ENCODE measurements around the gene EFHD1. TPM values are rescaled to one million over a fixed set of nuclear protein-coding genes. Genes with fewer than 3 reads are reported as not detected.
"Not testable (repeated sequence)": the region's sequence is repeated elsewhere in the genome, so short reads cannot be mapped to it uniquely, and the experiment has no call there.

Gene EFHD1
- total RNA-seq, 1 experiment from 2014 or later: 0.10 TPM

- DNase-seq (ENCODE audit: extremely low read depth, low read depth): no peak
These were observed 19.8 kb upstream of the EFHD1 start for GRCh38 chr2:232613538-232614134.

DNA sequence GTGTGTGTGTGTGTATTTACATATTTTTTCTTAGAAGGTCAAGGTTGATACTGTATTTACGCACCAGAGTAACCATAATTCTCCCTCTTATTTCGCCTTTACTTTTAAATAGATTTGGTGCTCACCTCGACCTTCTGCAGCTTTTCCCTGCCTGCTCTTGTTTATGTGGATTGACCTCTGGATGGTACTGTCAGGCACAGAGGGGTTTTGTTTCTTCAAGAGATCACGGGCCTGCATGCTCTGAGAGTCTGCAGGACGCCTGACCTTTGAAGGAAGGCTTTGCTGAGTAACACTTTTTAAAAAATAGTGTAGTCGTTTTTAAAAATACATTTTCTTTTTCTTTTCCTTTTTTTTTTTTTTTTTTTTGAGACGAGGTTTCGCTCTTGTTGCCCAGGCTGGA, 18.1 kb upstream of the EFHD1 start:
- DNase-seq (ENCODE audit: extremely low read depth, low read depth): no peak

DNA sequence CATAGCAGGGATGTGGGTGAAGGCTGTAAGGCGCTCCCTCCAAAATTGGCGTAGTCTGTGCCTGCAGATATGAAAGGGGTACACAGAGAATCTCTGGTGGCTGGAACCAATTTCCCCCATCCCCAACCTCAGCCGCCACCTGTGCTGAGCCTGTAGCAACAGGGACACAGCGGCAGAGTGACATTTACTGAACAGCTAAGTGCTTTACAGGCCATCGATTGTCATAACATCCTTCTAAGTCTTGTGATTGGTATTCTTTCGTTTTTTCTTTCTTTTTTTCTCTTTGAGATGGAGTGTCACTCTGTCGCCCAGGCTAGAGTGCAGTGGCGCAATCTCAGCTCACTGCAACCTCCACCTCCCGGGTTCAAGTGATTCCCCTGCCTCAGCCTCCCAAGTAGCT, 12.2 kb upstream of the EFHD1 start:
- no peak for DNase-seq (ENCODE audit: extremely low read depth, low read depth)

GRCh38 chr2:232622563-232622962, 10.8 kb upstream of the EFHD1 start:
- no peak for DNase-seq (ENCODE audit: extremely low read depth, low read depth)

GRCh38 chr2:232623768-232624765, 9.3 kb upstream of the EFHD1 start:
- DNase-seq (ENCODE audit: extremely low read depth, low read depth): no peak

- no peak for DNase-seq (ENCODE audit: extremely low read depth, low read depth)
These were observed 6.8 kb upstream of the EFHD1 start for GRCh38 chr2:232626584-232626983.

DNA sequence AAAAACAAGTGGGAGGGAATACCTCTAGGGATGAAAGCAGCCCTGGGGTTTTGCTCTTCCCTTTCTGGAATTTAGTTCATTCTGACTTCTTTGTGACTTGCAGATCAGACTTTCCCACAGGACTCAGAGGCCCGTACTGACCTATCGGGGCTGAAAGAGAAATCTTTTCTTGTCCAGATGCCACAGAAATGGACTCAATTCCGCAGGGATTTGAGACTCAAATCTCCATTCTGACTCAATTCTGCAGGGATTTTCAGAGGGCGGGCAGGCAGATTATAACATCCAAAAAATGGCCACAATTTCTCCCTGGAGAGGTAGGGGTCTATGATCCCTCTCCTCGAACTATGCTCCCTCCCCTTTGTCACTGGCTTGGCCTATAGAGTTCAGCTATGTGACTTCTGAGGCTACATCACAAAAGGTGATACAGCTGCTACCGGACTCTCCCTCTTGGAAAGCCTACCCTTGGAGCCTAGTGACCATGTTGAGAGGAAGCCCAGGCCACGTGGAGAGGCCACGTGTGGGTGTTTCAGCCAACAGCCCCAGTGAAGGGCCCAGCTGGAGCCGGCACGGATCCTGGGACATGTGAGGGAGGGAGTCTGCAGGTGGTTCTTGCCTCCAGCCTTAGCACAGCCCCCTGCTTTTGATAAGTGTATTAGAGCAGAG, 4.8 kb upstream of the EFHD1 start:
- DNase-seq (ENCODE audit: extremely low read depth, low read depth): no peak

DNA sequence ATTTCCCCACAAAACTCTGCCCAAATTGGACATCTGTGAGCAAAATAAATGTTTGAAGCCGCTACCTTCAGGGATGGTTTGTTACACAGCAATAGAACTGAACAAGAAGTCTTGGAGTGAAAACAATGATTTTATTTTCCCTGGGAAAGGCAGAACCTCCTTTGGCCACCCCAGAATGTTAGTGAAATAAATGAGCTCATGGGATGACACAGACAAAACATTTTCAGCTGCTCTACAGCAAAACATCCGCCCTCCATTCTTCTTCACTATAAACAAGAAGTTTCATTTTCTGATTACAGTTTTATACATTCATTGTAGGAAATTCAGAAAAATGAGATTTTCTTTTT, 4.3 kb upstream of the EFHD1 start:
- no peak for DNase-seq (ENCODE audit: extremely low read depth, low read depth)

DNA sequence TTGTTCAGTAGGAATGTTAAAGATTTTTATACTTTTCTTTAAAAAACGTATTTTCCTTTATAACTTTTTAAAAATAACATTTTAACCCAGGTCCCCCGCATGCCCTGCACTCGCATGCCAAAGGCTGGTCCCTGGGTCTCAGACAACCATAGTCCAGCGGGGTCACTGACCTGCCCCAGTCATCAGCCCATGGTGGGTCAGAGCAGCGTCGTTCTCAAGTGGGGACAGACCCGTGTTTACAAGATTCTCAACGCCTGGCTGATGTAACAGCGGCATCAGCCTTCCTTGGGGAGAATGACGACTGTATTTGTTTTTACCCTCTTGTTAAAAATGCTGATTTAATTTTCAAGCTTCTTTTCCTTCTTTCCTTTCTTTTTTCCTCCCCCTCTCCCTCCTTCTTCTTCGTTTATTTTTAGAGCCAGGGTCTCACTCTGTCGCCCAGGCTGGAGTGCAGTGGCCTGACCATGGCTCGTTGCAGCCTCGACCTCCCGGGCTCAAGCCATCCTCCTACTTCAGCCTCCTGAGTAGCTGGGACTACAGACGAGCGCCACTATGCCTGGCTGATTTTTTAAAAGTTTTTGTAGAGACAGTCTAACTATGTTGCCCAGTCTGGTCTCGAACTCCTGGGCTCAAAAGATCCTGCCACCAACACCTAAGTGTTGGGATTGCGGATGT, 1.0 kb upstream of the EFHD1 start:
- DNase-seq (ENCODE audit: extremely low read depth, low read depth): no peak

GRCh38 chr2:232632904-232633412, 446 bp upstream of the EFHD1 start:
- DNase-seq (ENCODE audit: extremely low read depth, low read depth): no peak

DNA sequence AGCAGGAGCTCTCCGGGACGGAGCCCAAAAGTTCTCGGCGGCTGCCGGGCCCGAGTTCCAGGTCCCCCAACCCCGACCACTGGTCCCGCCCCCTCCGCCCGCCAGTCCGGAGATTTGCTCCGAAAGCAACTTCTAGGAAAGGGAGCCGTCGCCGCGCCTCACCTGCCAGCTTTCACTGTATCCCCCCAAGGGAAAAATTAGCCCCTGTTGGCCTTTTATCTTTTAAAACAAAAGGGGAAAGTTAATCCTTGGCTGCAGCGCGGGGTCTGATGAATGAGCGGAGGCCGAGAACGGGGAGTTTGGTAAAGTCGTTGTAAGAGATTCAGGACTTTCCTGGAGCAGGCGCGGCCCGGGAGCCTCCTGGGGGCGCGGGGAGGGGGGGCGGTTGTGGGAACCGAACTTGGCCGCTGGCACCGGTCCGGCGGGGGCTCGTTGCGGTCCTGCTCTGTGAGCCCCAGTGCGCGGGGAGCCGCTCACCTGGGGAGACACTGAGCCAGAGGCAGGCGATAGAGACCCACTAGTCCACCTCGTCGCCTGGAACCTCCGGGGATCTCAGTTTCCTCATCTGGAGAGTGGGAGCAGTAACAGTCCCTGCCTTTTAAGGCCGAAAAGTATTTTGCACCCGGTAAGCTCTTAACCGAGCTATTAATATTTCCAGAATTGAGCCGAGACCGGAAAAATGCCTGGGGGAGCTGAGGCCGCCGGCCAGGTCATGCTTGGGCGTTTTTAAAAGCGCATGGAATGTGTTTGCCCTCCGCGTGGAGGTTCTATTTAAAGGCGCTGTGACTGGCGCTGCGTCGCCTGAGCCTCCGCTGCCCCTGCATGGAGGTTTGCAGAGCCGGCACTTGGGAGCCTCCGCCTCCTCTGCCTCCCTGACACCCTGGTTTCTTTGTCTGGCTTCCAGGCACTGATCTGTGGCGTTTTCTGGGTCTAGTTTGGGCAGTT, 1.1 kb downstream of the EFHD1 start:
- no peak for DNase-seq (ENCODE audit: extremely low read depth, low read depth)

GRCh38 chr2:232635376-232635775, 2.0 kb downstream of the EFHD1 start:
- not testable (repeated sequence) for DNase-seq (ENCODE audit: extremely low read depth, low read depth)

GRCh38 chr2:232635820-232636219, 2.4 kb downstream of the EFHD1 start:
- DNase-seq (ENCODE audit: extremely low read depth, low read depth): no peak

- DNase-seq (ENCODE audit: extremely low read depth, low read depth): no peak
These were observed 3.5 kb downstream of the EFHD1 start for GRCh38 chr2:232636788-232637420.

- no peak for DNase-seq (ENCODE audit: extremely low read depth, low read depth)
These were observed 4.6 kb downstream of the EFHD1 start for GRCh38 chr2:232637866-232638583.

GRCh38 chr2:232641153-232641848, 7.9 kb downstream of the EFHD1 start:
- DNase-seq (ENCODE audit: extremely low read depth, low read depth): no peak

DNA sequence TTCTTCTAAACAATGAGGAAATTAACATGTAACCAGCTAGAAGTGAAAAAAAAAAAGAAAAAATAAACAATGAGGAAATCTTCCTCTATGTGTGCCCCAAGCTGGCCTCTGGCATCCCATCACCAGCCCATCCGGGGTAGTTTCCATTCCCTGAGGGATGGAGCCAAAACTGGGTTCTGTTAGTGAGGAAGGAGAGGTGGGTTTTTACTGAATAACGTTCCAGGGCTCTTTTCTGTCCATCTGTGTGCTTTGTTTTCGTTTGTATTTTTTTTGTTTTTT, 9.7 kb downstream of the EFHD1 start:
- no peak for DNase-seq (ENCODE audit: extremely low read depth, low read depth)

GRCh38 chr2:232643813-232644347, 10.5 kb downstream of the EFHD1 start:
- no peak for DNase-seq (ENCODE audit: extremely low read depth, low read depth)
